Thoracic aorta (tissue), 2 donors: ENCODE measurements around the gene PARP12. TPM values are rescaled to one million over a fixed set of nuclear protein-coding genes. Genes with fewer than 3 reads are reported as not detected.

ENCODE experiments used
- ATAC-seq: fragments of 150-250 bp; one replicate; pipeline ENCODE4 v1.8.0; 2017; ENCODE audit warnings: low read depth; ENCODE audit not compliant: insufficient number of reproducible peaks, low FRiP score
- DNase-seq: peaks from one replicate; pipeline ENCODE4 v3.0.0-alpha.2; 2020; ENCODE audit warnings: low spot score
- H3K27ac ChIP-seq, 2 donors: fragments of 200-600 bp; sonication (generic); 1 replicate in 1 of 2; 2 replicates in 1 of 2; pipeline ENCODE4 v1.5.1; 2016; ENCODE audit warnings: mild to moderate bottlenecking in 2 of 2, moderate library complexity in 2 of 2
- H3K27me3 ChIP-seq: fragments of 200-600 bp; sonication (generic); replicated peaks from 2 replicates; pipeline ENCODE4 v1.6.0; 2016; ENCODE audit warnings: mild to moderate bottlenecking; ENCODE audit not compliant: insufficient read depth
- H3K36me3 ChIP-seq: fragments of 200-600 bp; sonication (generic); one replicate; pipeline ENCODE4 v1.5.1; 2016
- H3K4me1 ChIP-seq, 2 donors: fragments of 200-600 bp; sonication (generic); 1 replicate in 1 of 2; 2 replicates in 1 of 2; pipeline versions ENCODE4 v1.5.1 to v1.6.0; 2016; ENCODE audit warnings: low read depth in 2 of 2, mild to moderate bottlenecking in 1 of 2; ENCODE audit not compliant: control insufficient read depth in 1 of 2
- H3K4me3 ChIP-seq: fragments of 200-600 bp; sonication (generic); 2 replicates; pipeline ENCODE4 v1.5.1; 2016; ENCODE audit warnings: mild to moderate bottlenecking
- H3K9me3 ChIP-seq: fragments of 200-600 bp; sonication (generic); 2 replicates; pipeline ENCODE4 v1.5.1; 2016
- total RNA-seq, 2 donors: library from RNA; depleted of rRNA; stranded (reverse); fragments of >200 nt; gene quantifications; one replicate each; pipeline versions ENCODE4 v1.1.0 to v1.2.3, GENCODE V29; 2016
- TF ChIP-seq, protein P1 (sequence below): fragments of 200-600 bp; sonication (generic); IDR thresholded peaks from one replicate; pipeline ENCODE4 v1.5.1; 2019; ENCODE audit warnings: antibody characterized with exemption

PARP12 gene
- total RNA-seq, 2 donors from 2014 or later, result 51.6 to 53.1 TPM

GRCh38 chr7:140084972-140085371 is 22.2 kb upstream of the PARP12 start:
- no peaks in the 10 kb centered on the region for H3K4me1 ChIP-seq
- H3K4me3 ChIP-seq, result no peak overlapping the region
- no peaks in the 10 kb centered on the region for H3K27me3 ChIP-seq
- ATAC-seq (no peak), DNase-seq (no peak)
- H3K36me3 ChIP-seq, result no peaks in the 10 kb centered on the region
- TF ChIP-seq, protein P1, sequence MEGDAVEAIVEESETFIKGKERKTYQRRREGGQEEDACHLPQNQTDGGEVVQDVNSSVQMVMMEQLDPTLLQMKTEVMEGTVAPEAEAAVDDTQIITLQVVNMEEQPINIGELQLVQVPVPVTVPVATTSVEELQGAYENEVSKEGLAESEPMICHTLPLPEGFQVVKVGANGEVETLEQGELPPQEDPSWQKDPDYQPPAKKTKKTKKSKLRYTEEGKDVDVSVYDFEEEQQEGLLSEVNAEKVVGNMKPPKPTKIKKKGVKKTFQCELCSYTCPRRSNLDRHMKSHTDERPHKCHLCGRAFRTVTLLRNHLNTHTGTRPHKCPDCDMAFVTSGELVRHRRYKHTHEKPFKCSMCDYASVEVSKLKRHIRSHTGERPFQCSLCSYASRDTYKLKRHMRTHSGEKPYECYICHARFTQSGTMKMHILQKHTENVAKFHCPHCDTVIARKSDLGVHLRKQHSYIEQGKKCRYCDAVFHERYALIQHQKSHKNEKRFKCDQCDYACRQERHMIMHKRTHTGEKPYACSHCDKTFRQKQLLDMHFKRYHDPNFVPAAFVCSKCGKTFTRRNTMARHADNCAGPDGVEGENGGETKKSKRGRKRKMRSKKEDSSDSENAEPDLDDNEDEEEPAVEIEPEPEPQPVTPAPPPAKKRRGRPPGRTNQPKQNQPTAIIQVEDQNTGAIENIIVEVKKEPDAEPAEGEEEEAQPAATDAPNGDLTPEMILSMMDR, result no peak
- no peaks in the 10 kb centered on the region for H3K9me3 ChIP-seq
- H3K27ac ChIP-seq, result no peak overlapping the region

DNA sequence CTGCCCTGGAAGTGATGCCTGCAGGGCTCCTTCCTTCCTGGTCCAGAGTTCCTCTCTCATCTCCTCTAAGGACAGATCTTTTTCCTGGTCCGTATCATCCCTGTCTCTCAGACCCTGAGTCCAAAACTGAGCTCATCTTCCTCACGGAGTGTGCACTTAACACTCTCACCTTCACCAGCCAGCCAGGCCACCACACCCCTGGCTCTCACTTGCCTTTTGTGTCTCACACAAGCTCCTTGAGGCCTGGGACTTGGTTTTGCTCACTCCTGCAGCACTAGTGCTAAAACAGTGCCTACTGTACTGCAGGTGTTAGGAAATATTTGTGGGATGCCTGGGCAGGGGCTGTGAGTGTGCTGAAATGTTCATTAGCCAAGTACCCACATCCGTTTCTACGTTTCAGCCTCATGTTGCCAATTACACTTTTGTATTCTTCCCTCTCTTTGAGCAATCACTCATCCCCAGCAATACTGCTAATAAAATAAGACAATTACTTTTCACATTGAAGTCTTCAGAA is 21.4 kb upstream of the PARP12 start:
- ATAC-seq, result no peak
- Histone ChIP-seq H3K27me3 (no peaks in the 10 kb centered on the region), H3K9me3 (no peaks in the 10 kb centered on the region), H3K4me3 (no peak overlapping the region), H3K4me1 (no peaks in the 10 kb centered on the region), H3K27ac (no peak overlapping the region), H3K36me3 (no peaks in the 10 kb centered on the region)
- TF ChIP-seq, protein P1, result no peak
- no peak for DNase-seq

DNA sequence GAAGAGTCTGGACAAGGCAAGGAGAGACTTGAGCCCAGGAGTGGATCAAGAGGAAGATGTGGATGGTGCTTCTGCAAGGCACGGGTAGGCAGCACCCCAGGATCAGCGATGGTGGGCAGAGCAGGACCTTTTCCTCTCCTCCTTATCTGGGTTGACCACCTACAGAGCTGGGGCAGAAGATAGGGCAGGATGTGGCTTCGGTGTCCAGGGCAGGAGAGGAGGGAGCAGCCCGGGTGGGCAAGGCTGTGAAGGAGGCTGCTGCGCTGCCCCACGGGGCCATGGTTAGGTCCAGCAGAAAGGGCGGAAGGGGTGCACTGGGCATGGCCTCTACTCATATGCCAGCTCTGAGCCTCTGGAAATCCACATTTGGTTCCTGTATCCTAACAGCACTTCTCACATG is 20.0 kb upstream of the PARP12 start:
- TF ChIP-seq, protein P1, result no peak
- H3K36me3 ChIP-seq, result no peaks in the 10 kb centered on the region
- H3K9me3 ChIP-seq, result no peaks in the 10 kb centered on the region
- no peak for ATAC-seq
- H3K27me3 ChIP-seq, result no peaks in the 10 kb centered on the region
- H3K27ac ChIP-seq, result no peak overlapping the region
- DNase-seq, result no peak
- H3K4me1 ChIP-seq, result no peaks in the 10 kb centered on the region
- no peak overlapping the region for H3K4me3 ChIP-seq

- TF ChIP-seq, protein P1, result no peak
- DNase-seq (no peak), ATAC-seq (no peak)
- Histone ChIP-seq H3K9me3 (no peaks in the 10 kb centered on the region), H3K4me3 (no peak overlapping the region), H3K27me3 (no peaks in the 10 kb centered on the region), H3K4me1 (no peaks in the 10 kb centered on the region), H3K36me3 (no peaks in the 10 kb centered on the region), H3K27ac (no peak overlapping the region)
Observed at GRCh38 chr7:140081774-140082425, 19.1 kb upstream of the PARP12 start.

DNA sequence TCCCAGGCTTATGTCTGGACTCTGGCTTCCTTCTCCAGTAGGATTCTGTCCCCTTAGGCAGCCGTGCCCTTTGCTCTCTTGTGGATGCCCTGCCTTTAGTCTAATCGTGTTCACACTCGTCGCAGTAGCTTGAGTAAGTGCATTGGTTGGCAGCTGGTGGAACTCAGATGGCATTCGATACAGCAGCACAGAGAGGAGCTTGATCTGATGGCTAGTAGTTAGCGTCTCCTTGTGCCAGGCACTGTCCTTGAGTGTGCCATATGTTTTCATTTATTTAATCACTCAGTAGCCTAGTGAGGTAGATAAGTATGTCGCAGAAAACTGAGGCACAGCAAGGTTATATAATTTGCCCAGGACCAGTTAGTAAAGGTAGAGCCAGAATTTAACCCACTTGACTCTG is 18.2 kb upstream of the PARP12 start:
- H3K27ac ChIP-seq, result no peak overlapping the region
- no peak for ATAC-seq

More for the DNA sequence above, 18.2 kb upstream of the PARP12 start:
- Histone ChIP-seq H3K36me3 (no peaks in the 10 kb centered on the region), H3K27me3 (no peaks in the 10 kb centered on the region), H3K9me3 (no peaks in the 10 kb centered on the region), H3K4me1 (no peaks in the 10 kb centered on the region), H3K4me3 (no peak overlapping the region)
- no peak for DNase-seq
- TF ChIP-seq, protein P1, result no peak
